Glutamatergic neuron (in vitro differentiated cells): ENCODE data around the gene NLRP4. TPM values are rescaled to one million over a fixed set of nuclear protein-coding genes. Genes with fewer than 3 reads are reported as not detected.

Experiments used
- DNase-seq: peaks from one replicate; pipeline ENCODE4 v3.0.0; 2022
- H3K27ac Mint-ChIP-seq: one replicate; pipeline ENCODE4 v1.8.0; 2020; ENCODE audit warnings: mild to moderate bottlenecking, mixed read lengths, inconsistent platforms; ENCODE audit not compliant: unreplicated experiment
- H3K27me3 Mint-ChIP-seq: one replicate; pipeline ENCODE4 v1.8.0; 2020; ENCODE audit warnings: mild to moderate bottlenecking, moderate library complexity, mixed read lengths, inconsistent platforms; ENCODE audit not compliant: unreplicated experiment
- H3K36me3 Mint-ChIP-seq: one replicate; pipeline ENCODE4 v1.8.0; 2020; ENCODE audit warnings: mild to moderate bottlenecking, mixed read lengths, inconsistent platforms; ENCODE audit not compliant: unreplicated experiment
- H3K4me1 Mint-ChIP-seq: one replicate; pipeline ENCODE4 v1.8.0; 2020; ENCODE audit warnings: mild to moderate bottlenecking, low read depth, mixed read lengths, inconsistent platforms; ENCODE audit not compliant: unreplicated experiment
- H3K4me3 Mint-ChIP-seq: one replicate; pipeline ENCODE4 v1.8.0; 2020; ENCODE audit warnings: mild to moderate bottlenecking, mixed read lengths, inconsistent platforms; ENCODE audit not compliant: unreplicated experiment
- H3K9me3 Mint-ChIP-seq: one replicate; pipeline ENCODE4 v1.8.0; 2020; ENCODE audit warnings: mild to moderate bottlenecking, moderate library complexity, mixed read lengths, inconsistent platforms; ENCODE audit not compliant: unreplicated experiment
- CTCF ChIP-seq: fragments of 200-600 bp; sonication (generic); IDR thresholded peaks from one replicate; pipeline ENCODE4 v1.5.0; 2021; ENCODE audit not compliant: partially characterized antibody, unreplicated experiment
- total RNA-seq: library from RNA; stranded (reverse); fragmentation: NEBNext Ultra II Directional; extraction: Animal tissue kit (Norgen Biotek cat#: 25700); gene quantifications from one replicate; pipeline ENCODE4 v1.2.1, GENCODE V29; 2021; ENCODE audit not compliant: unreplicated experiment

Gene NLRP4
- total RNA-seq, 1 donor from 2014 or later: not detected

GRCh38 chr19:55901369-55902079 is 65.2 kb downstream of the NLRP4 start:
- H3K27ac Mint-ChIP-seq: no peak overlapping the region
- no peak for DNase-seq
- H3K4me3 Mint-ChIP-seq: no peak overlapping the region
- H3K9me3 Mint-ChIP-seq: peaks cover 17% of the 10 kb centered on the region
- H3K27me3 Mint-ChIP-seq: peaks cover 3% of the 10 kb centered on the region
- no peak for TF ChIP-seq CTCF
- H3K4me1 Mint-ChIP-seq: no peaks in the 10 kb centered on the region
- H3K36me3 Mint-ChIP-seq: peaks cover 5% of the 10 kb centered on the region

- H3K27me3 Mint-ChIP-seq: peaks cover 3% of the 10 kb centered on the region
- no peak for DNase-seq
- no peak overlapping the region for H3K27ac Mint-ChIP-seq
- H3K4me1 Mint-ChIP-seq: no peaks in the 10 kb centered on the region
- TF ChIP-seq CTCF: no peak
- H3K4me3 Mint-ChIP-seq: no peak overlapping the region
- peaks cover 13% of the 10 kb centered on the region for H3K9me3 Mint-ChIP-seq
- peaks cover 5% of the 10 kb centered on the region for H3K36me3 Mint-ChIP-seq
Measured at GRCh38 chr19:55902080-55902751, 65.9 kb downstream of the NLRP4 start.

GRCh38 chr19:55907286-55907685 is 70.9 kb downstream of the NLRP4 start:
- Mint-ChIP-seq H3K27ac (no peak overlapping the region), H3K36me3 (peaks cover 11% of the 10 kb centered on the region), H3K4me3 (no peak overlapping the region), H3K4me1 (no peaks in the 10 kb centered on the region), H3K27me3 (peaks cover 2% of the 10 kb centered on the region), H3K9me3 (peaks cover 15% of the 10 kb centered on the region)
- no peak for DNase-seq
- no peak for TF ChIP-seq CTCF

DNA sequence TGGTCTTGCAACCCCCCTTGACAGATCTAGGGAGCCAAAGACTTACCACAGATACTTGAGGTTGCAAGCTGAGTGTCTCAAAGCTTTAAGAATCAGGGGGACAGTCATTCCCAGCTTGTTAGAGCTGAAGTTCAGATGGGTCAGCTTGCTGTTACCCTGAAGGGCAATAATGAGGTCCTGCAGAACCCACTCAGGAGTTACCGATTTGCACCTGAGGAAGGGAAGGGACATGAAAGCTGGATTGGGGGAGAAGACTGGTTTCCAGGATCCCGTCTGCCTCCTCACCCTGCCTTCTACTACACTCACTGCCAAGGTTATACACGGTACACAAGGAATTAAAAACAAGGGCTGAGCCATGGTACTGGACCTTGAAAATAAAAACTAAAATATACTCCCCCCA is 71.4 kb downstream of the NLRP4 start:
- Mint-ChIP-seq H3K27me3 (peaks cover 2% of the 10 kb centered on the region), H3K4me3 (no peak overlapping the region), H3K36me3 (peaks cover 11% of the 10 kb centered on the region), H3K4me1 (no peaks in the 10 kb centered on the region), H3K27ac (no peak overlapping the region), H3K9me3 (peaks cover 15% of the 10 kb centered on the region)
- no peak for TF ChIP-seq CTCF
- DNase-seq: no peak

- DNase-seq: no peak
- Mint-ChIP-seq H3K36me3 (peaks cover 6% of the 10 kb centered on the region), H3K27ac (no peak overlapping the region), H3K27me3 (peaks cover 3% of the 10 kb centered on the region), H3K4me1 (no peaks in the 10 kb centered on the region), H3K9me3 (peaks cover 21% of the 10 kb centered on the region), H3K4me3 (no peak overlapping the region)
- no peak for TF ChIP-seq CTCF
Measured at GRCh38 chr19:55909801-55910200, 73.5 kb downstream of the NLRP4 start.
